Measurements from ENCODE around the gene SAMD11. TPM values are rescaled to one million over a fixed set of nuclear protein-coding genes. Genes with fewer than 3 reads are reported as not detected.

Gene SAMD11
- total RNA-seq, 4 donors from 2014 or later: 1.0 to 40.7 (median 13.8) TPM

- TF ChIP-seq, protein P1, sequence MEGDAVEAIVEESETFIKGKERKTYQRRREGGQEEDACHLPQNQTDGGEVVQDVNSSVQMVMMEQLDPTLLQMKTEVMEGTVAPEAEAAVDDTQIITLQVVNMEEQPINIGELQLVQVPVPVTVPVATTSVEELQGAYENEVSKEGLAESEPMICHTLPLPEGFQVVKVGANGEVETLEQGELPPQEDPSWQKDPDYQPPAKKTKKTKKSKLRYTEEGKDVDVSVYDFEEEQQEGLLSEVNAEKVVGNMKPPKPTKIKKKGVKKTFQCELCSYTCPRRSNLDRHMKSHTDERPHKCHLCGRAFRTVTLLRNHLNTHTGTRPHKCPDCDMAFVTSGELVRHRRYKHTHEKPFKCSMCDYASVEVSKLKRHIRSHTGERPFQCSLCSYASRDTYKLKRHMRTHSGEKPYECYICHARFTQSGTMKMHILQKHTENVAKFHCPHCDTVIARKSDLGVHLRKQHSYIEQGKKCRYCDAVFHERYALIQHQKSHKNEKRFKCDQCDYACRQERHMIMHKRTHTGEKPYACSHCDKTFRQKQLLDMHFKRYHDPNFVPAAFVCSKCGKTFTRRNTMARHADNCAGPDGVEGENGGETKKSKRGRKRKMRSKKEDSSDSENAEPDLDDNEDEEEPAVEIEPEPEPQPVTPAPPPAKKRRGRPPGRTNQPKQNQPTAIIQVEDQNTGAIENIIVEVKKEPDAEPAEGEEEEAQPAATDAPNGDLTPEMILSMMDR (IDR thresholded peaks at IDR 0.05): no peak
- no peak for TF ChIP-seq POLR2A (IDR thresholded peaks at IDR 0.05)
- Histone ChIP-seq H3K27ac (no peak overlapping the region), H3K27me3 (no peaks in the 10 kb centered on the region), H3K36me3 (no peaks in the 10 kb centered on the region), H3K4me3 (no peak overlapping the region), H3K9me3 (no peaks in the 10 kb centered on the region), H3K4me1 (peaks cover 10 to 59% of the 10 kb centered on the region in 2 donors)
- DNase-seq: no peak
- intact Hi-C loops (cut with DNase I; ENCODE audit: low total_unique reads): no loop called here
Observed at GRCh38 chr1:920010-920409, 3.7 kb upstream of the SAMD11 start.

- H3K4me3 ChIP-seq: no peak overlapping the region
- intact Hi-C loops (cut with DNase I; ENCODE audit: low total_unique reads): no loop called here
- DNase-seq: no peak
- no peaks in the 10 kb centered on the region for H3K36me3 ChIP-seq
- TF ChIP-seq, protein P1 (IDR thresholded peaks at IDR 0.05): no peak
- TF ChIP-seq POLR2A (IDR thresholded peaks at IDR 0.05): no peak
- no peak overlapping the region for H3K27ac ChIP-seq
- H3K4me1 ChIP-seq: peaks cover 10 to 64% of the 10 kb centered on the region in 2 donors
- no peaks in the 10 kb centered on the region for H3K27me3 ChIP-seq
- no peaks in the 10 kb centered on the region for H3K9me3 ChIP-seq
Observed at GRCh38 chr1:920521-920920, 3.2 kb upstream of the SAMD11 start.

- Histone ChIP-seq H3K4me1 (peaks cover 10 to 64% of the 10 kb centered on the region in 2 donors), H3K4me3 (no peak overlapping the region), H3K27me3 (no peaks in the 10 kb centered on the region), H3K27ac (no peak overlapping the region), H3K9me3 (no peaks in the 10 kb centered on the region), H3K36me3 (no peaks in the 10 kb centered on the region)
- intact Hi-C loops (cut with DNase I; ENCODE audit: low total_unique reads): no loop called here
- TF ChIP-seq POLR2A (IDR thresholded peaks at IDR 0.05): peak in 1 of 2 donors; percentile 10
- TF ChIP-seq, protein P1 (IDR thresholded peaks at IDR 0.05): peak; percentile 39 to 64 (median 51)
- DNase-seq: peak; percentile 63 to 79
Observed at GRCh38 chr1:921011-921837, 2.5 kb upstream of the SAMD11 start.

- Histone ChIP-seq H3K36me3 (no peaks in the 10 kb centered on the region), H3K4me3 (peak overlapping the region; percentile 13 to 40), H3K27me3 (no peaks in the 10 kb centered on the region), H3K4me1 (peaks cover 10 to 48% of the 10 kb centered on the region in 2 donors), H3K9me3 (no peaks in the 10 kb centered on the region), H3K27ac (no peak overlapping the region)
- intact Hi-C loops (cut with DNase I; ENCODE audit: low total_unique reads): no loop called here
- TF ChIP-seq POLR2A (IDR thresholded peaks at IDR 0.05): no peak
- TF ChIP-seq, protein P1 (IDR thresholded peaks at IDR 0.05): no peak
- DNase-seq: no peak
Observed at GRCh38 chr1:923991-924655, 400 bp downstream of the SAMD11 start.
